Medulla oblongata (tissue), 1 donor: Measurements from ENCODE around the gene ZNF679.
"Not testable (repeated sequence)": the region's sequence is repeated elsewhere in the genome, so short reads cannot be mapped to it uniquely, and the experiment has no call there.

Experiments
- DNase-seq: peaks from one replicate; pipeline ENCODE4 v3.0.0-alpha.2; 2015; ENCODE audit errors: extremely low spot score

The ZNF679 gene

DNA sequence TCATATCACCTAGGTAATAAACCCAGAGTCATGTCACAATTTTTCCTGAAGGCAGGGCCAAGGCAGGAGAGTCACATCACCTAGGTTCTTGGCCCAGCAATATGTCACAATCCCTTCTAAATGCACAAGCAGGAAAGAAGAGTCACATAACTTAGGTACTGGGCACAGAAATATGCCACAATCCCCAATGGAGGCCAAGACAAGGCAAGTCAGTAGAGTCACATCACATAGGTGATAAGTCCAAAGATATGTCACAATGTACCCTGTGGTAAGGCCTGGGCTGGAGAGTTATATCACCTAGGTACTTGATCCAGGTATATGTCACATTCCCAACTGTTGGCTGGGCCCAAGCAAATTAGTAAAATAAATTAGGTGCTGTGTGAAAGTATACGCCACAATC lies at the start of gene ZNF679:
Gene ZNF679 (plus strand): TSS at position 301 of the 400 bp plus-strand sequence. CDS start 20,644 bp downstream, outside the sequence.
- DNase-seq: not testable (repeated sequence)

- DNase-seq: no peak
Measured at GRCh38 chr7:64180989-64181388, 47.3 kb upstream of the ZNF679 start.

DNA sequence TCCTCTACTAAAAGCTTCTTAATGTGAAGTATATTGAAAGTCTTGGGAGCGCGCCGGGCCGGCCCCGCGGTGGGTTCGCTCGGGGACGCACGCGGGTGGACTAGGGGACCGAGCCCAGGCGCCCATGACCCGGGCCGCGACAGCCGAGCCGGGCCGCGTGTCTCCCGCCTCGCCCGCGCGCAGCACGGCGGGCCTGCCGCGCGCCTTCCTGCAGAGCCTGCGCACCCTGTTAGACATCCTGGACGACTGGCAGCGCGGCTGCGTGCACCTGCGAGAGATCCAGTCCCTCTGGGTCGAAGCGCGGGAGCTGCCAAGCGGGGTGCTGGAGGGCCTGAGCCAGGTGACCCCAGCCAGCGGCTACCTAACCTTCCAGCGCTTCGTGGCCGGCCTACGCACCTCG lies 46.7 kb upstream of the ZNF679 start:
- DNase-seq: no peak

GRCh38 chr7:64182036-64182790 lies 46.1 kb upstream of the ZNF679 start:
- DNase-seq: no peak

DNA sequence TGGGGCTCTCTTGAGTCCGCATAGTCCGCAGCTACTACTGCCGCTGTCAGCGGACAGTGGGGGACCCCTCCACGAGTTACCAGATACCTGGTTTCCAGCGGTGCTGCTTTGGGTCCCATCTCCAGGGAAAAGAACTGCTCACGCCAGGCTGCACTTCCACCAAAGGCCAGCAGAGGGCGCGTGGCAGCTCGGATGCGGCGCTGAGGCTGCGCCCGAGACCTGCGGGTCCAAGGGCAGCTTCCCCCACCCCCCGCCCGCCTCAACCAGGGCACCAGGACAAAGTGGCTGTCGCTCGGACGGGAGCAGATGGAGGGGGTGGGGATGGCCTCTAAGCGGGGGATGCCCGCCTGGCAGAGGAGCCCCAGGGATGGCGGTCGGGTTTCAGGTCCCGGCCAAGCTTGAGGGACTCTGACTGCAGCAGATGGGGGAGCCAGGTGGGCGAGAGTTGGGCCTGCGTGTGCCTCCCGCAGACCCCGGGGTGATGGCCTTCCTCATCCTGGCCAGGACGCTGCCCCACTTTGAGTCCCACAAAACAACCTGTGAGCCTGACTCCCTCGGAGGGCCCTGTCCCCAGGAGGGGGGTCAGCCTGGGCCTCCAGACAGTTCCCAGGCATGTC lies 45.0 kb upstream of the ZNF679 start:
- DNase-seq: no peak

GRCh38 chr7:64183827-64184372 lies 44.4 kb upstream of the ZNF679 start:
- DNase-seq: no peak

DNA sequence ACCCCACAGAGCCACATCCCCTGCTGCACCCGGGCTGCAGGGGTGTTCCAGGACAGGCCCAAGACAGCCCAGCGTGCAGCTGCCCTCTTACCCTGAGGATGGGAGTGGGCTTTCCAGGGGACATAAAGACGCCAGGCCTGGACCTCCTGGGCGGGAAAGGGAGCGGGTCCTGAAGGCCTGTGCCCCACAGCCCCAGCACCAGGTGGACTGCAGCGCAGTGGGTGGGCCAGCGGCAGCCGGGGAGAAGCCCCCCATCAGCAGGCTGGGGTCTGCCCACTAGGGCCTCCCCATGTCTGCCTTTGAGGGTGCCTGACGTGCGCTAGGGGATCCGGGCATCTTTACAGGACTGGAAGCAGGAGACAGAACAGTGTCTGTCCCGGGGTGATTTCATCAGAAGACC lies 43.9 kb upstream of the ZNF679 start:
- no peak for DNase-seq

DNA sequence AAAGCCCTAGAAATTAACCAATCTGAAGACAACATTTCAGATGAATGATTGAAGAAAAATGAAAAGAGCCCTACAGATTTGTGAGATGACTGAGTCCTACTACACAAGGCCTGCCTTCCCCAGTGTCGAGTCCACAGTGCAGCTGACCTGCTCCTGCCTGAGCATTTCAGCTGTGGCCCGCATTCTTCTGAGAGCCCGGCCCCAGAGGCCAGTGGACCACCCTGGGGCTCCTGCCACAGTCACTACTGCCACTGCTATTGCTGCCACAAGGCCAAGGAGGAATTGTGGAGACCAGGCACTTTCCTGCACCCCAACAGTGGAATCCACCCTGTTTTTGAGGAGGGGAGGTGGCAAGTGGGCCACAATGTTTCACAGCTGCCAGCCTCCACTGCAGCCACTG lies 40.9 kb upstream of the ZNF679 start:
- DNase-seq: no peak

GRCh38 chr7:64192148-64192704 lies 36.0 kb upstream of the ZNF679 start:
- no peak for DNase-seq

GRCh38 chr7:64192775-64193174 lies 35.5 kb upstream of the ZNF679 start:
- no peak for DNase-seq

- DNase-seq: no peak
Measured at GRCh38 chr7:64206903-64207302, 21.4 kb upstream of the ZNF679 start, which contains the start of gene ZNF735. ZNF735 (plus strand) TSS chr7:64207203; CDS start chr7:64207203, 0 bp downstream.

DNA sequence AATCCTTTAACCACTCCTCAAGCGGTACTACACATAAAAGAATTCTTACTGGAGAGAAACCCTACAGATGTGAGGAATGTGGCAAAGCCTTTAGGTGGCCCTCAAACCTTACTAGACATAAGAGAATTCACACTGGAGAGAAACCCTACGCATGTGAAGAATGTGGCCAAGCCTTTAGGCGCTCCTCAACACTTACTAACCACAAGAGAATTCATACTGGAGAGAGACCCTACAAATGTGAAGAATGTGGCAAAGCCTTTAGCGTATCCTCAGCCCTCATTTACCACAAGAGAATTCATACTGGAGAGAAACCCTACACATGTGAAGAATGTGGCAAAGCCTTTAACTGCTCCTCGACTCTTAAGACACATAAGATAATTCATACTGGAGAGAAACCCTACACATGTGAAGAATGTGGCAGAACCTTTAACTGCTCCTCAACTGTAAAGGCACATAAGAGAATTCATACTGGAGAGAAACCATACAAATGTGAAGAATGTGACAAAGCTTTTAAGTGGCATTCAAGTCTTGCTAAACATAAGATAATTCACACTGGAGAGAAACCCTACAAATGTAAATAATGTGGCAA lies 8.5 kb upstream of the ZNF679 start:
- DNase-seq: not testable (repeated sequence)

DNA sequence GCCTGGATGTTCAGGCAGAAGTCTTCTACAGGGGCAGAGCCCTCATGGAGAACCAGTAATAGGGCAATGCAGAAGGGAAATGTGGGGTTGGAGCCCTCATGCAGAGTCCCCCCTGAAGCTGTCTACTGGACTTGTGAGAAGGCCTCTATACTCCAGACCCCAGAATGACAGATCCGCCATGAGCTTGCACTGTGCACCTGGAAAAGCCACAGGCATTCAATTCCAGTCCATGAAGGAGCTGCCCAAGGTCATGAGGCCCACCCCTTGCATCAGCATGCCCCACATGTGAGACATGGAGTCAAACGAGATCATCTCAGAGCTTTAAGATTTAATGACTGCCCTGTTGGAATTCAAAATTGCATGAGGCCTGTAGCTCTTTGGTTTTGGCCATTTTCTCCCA lies 4.9 kb upstream of the ZNF679 start:
- DNase-seq: no peak

- no peak for DNase-seq
Measured at GRCh38 chr7:64266341-64266919, 38.2 kb downstream of the ZNF679 start.

DNA sequence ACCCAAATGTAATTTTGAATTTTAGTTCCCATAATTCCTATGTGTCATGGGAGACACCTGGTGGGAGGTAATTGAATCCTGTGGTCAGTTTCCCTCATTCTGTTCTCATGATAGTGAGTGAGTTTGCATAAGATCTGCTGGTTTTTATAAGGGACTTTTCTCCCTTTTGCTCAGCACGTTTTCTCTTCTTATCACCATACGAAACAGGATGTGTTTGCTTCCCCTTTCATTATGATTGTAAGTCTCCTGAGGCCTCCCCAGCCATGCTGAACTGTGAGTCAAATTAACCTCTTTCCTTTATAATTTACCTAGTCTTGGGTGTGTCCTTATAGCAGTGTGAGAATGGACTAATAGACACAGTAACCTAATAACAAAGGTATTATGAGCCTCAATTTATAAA lies 49.4 kb downstream of the ZNF679 start:
- no peak for DNase-seq

- no peak for DNase-seq
Measured at GRCh38 chr7:64294701-64295420, 66.6 kb downstream of the ZNF679 start.

GRCh38 chr7:64297418-64297817 lies 69.1 kb downstream of the ZNF679 start:
- not testable (repeated sequence) for DNase-seq

DNA sequence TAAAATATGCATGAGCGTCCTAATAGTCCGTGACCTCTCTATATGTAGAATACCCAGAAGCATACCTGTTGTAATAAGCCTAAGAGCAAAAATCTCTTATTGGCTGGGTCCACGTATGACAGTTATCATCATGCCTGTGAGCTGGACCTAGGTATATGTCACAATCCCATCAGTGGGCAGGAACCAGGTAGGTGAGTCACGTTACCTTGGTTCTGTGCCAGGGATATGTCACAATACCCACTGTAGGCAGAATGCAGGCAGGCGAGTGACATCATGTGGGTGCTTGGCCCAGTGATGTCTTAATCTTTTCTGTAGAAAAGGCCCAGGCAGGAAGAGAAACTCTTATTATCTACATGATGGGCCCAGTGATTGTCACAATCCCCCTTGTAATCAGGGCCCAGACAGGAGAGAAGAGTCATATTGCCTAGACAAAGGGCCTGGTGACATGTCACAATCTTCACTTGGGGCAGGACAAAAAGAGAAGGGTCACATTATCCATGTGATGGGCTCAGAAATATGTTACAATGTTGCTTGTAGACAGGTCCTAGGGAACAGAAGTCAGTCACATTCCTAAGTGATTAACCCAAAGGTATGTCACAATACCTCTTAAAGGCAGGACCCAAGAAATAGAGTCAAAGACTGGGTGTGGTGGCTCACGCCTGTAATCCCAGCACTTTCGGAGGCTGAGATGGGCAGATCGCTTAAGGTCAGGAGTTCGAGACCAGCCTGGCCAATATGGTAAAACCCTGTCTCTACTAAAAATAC lies 72.5 kb downstream of the ZNF679 start:
- DNase-seq: no peak

DNA sequence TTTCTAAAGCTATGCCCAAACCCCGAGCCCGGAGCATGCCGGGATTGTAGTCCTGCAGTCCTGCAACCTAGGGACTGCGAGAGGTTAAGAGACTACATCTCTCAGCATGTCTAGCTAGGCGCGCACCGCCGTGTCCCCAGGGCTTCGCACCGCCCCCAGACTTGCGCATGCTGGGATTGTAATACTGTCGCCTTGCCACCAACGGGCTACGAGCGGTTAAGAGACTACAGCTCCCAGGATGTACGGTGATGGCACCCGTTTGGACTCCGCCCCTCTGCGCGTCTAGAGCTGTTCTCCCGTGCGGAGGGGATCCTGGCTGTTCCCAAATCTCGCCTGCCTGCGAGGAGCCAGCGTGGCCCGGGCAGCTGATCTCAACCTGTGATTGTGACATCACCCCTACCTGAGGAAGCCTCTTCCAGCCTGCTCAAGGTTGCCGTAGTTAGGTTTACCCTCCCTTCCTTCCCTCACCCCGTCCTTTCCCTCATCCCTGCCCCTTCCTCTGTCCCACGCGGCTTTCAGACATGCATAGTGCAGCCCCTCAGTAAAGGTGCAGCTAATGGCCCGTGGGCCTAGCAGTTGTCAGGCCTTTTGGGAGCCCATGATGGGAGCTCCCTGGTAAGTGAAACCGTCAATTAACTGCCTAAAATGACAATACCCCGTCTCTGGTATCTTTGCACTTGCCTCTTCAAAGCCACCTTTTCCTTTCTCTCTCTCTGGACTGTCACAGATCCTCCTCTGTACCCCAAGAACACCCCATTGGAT lies 79.2 kb downstream of the ZNF679 start:
- peak; percentile 98 for DNase-seq

DNA sequence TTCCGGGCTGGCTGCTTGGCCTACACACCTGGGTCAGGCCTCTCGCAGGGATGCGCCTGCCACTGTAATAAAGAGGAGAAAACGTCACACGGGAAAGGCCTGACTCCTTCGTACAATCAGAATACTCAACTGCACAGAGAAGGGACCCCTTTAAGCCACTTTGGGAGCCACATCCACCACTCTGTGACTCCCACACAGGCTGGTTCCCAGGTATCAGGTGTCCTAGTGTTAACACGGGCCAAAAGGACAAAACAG lies 79.7 kb downstream of the ZNF679 start:
- no peak for DNase-seq
